Astrocyte (in vitro differentiated cells and primary cell): ENCODE data around the gene RUVBL2. TPM values are rescaled to one million over a fixed set of nuclear protein-coding genes. Genes with fewer than 3 reads are reported as not detected.
"Not testable (repeated sequence)": the region's sequence is repeated elsewhere in the genome, so short reads cannot be mapped to it uniquely, and the experiment has no call there.

ENCODE experiments used
- DNase-seq: peaks from one replicate; pipeline ENCODE4 v3.0.0-alpha.2; 2010; ENCODE audit warnings: low read depth
- FAIRE-seq: peaks from 2 replicates; lab custom pipeline; 2011; peaks lifted over from hg19 to GRCh38; lab: Jason Lieb, UNC
- H2AFZ ChIP-seq: 2 replicates; pipeline ENCODE4 v1.6.0; 2012; ENCODE audit warnings: low read depth, low read length, inconsistent platforms
- H3K27ac ChIP-seq: 2 replicates; pipeline ENCODE4 v1.5.1; 2011; ENCODE audit warnings: low read depth, low read length, inconsistent platforms
- H3K27me3 ChIP-seq: 2 replicates; pipeline ENCODE4 v1.6.0; 2011; ENCODE audit warnings: low read length, inconsistent platforms; ENCODE audit not compliant: insufficient read depth
- H3K36me3 ChIP-seq: 2 replicates; pipeline ENCODE4 v1.5.1; 2011; ENCODE audit warnings: low read length, inconsistent platforms; ENCODE audit not compliant: insufficient read depth
- H3K4me1 ChIP-seq: 2 replicates; pipeline ENCODE4 v1.5.1; 2011; ENCODE audit warnings: low read length, inconsistent platforms; ENCODE audit not compliant: insufficient read depth
- H3K4me2 ChIP-seq: 2 replicates; pipeline ENCODE4 v1.6.0; 2012; ENCODE audit warnings: low read length, inconsistent platforms
- H3K4me3 ChIP-seq: 2 replicates; pipeline ENCODE4 v1.5.1; 2011; ENCODE audit warnings: low read depth, mild to moderate bottlenecking, low read length, inconsistent platforms; ENCODE audit not compliant: insufficient read depth
- H3K79me2 ChIP-seq: 2 replicates; pipeline ENCODE4 v1.6.0; 2012; ENCODE audit warnings: mild to moderate bottlenecking, low read length, inconsistent platforms; ENCODE audit not compliant: insufficient read depth
- H3K9ac ChIP-seq: 2 replicates; pipeline ENCODE4 v1.6.0; 2012; ENCODE audit warnings: mild to moderate bottlenecking, low read length, inconsistent platforms
- H3K9me3 ChIP-seq: 2 replicates; pipeline ENCODE4 v1.5.1; 2012; ENCODE audit warnings: low read depth, mild to moderate bottlenecking, low read length, inconsistent platforms; ENCODE audit not compliant: insufficient read depth
- H4K20me1 ChIP-seq: 2 replicates; pipeline ENCODE4 v1.6.0; 2012; ENCODE audit warnings: low read length, inconsistent platforms; ENCODE audit not compliant: insufficient read depth
- H3K27ac Mint-ChIP-seq: one replicate; pipeline ENCODE4 v1.8.0; 2021; ENCODE audit warnings: mild to moderate bottlenecking, mixed read lengths; ENCODE audit not compliant: unreplicated experiment
- H3K27me3 Mint-ChIP-seq: one replicate; pipeline ENCODE4 v1.8.0; 2021; ENCODE audit warnings: low read depth, mixed read lengths; ENCODE audit not compliant: unreplicated experiment
- H3K36me3 Mint-ChIP-seq: one replicate; pipeline ENCODE4 v1.8.0; 2021; ENCODE audit warnings: low read depth, mixed read lengths; ENCODE audit not compliant: unreplicated experiment
- H3K4me1 Mint-ChIP-seq: one replicate; pipeline ENCODE4 v1.8.0; 2021; ENCODE audit warnings: low read depth, mixed read lengths; ENCODE audit not compliant: unreplicated experiment
- H3K4me3 Mint-ChIP-seq: one replicate; pipeline ENCODE4 v1.8.0; 2021; ENCODE audit warnings: mild to moderate bottlenecking, moderate library complexity, mixed read lengths; ENCODE audit not compliant: unreplicated experiment
- H3K9me3 Mint-ChIP-seq: one replicate; pipeline ENCODE4 v1.8.0; 2021; ENCODE audit warnings: mild to moderate bottlenecking, mixed read lengths; ENCODE audit not compliant: unreplicated experiment
- EZH2 ChIP-seq: IDR thresholded peaks from 2 replicates; pipeline ENCODE4 v1.6.1; 2012; ENCODE audit warnings: mild to moderate bottlenecking, low read length, inconsistent platforms; ENCODE audit not compliant: insufficient read depth
- total RNA-seq: library from RNA; stranded (reverse); gene quantifications from 2 replicates; pipeline ENCODE4 v1.2.1, GENCODE V29; 2021

RUVBL2 gene
- total RNA-seq, 1 donor from 2014 or later = 106 TPM

GRCh38 chr19:49049834-49050233 is 56.1 kb downstream of the RUVBL2 start:
- peaks cover 11% of the 10 kb centered on the region for H3K4me1 Mint-ChIP-seq
- H3K36me3 ChIP-seq, H3K36me3 Mint-ChIP-seq, H3K9me3 ChIP-seq, H3K27me3 ChIP-seq, H3K9me3 Mint-ChIP-seq, H3K27ac ChIP-seq, H3K79me2 ChIP-seq, H3K9ac ChIP-seq, H3K4me3 Mint-ChIP-seq, H3K4me3 ChIP-seq, H2AFZ ChIP-seq, H4K20me1 ChIP-seq, H3K27me3 Mint-ChIP-seq, DNase-seq, H3K4me1 ChIP-seq, FAIRE-seq: not testable (repeated sequence)
- H3K4me2 ChIP-seq = peak overlapping the region; percentile 62
- H3K27ac Mint-ChIP-seq = peak overlapping the region; percentile 91

- not testable (repeated sequence) for H3K36me3 ChIP-seq, FAIRE-seq, H3K27me3 ChIP-seq, H3K9me3 Mint-ChIP-seq, H4K20me1 ChIP-seq, H3K27me3 Mint-ChIP-seq, H3K9me3 ChIP-seq, H3K36me3 Mint-ChIP-seq, H3K4me1 ChIP-seq, H3K4me3 ChIP-seq, H3K79me2 ChIP-seq
- peak overlapping the region; percentile 62 for H3K4me2 ChIP-seq
- H3K27ac ChIP-seq = peak overlapping the region; percentile 75
- H3K9ac ChIP-seq = peak overlapping the region; percentile 63
- H3K27ac Mint-ChIP-seq = peak overlapping the region; percentile 91
- peak overlapping the region; percentile 50 for H3K4me3 Mint-ChIP-seq
- H2AFZ ChIP-seq = peak overlapping the region; percentile 50
- DNase-seq = peak; percentile 78
- peaks cover 11% of the 10 kb centered on the region for H3K4me1 Mint-ChIP-seq
Measured at GRCh38 chr19:49050376-49051033, 56.8 kb downstream of the RUVBL2 start.

- peaks cover 10% of the 10 kb centered on the region for H3K27me3 Mint-ChIP-seq
- Histone ChIP-seq H3K79me2 (peaks cover 52% of the 10 kb centered on the region), H3K9me3 (no peaks in the 10 kb centered on the region), H3K4me2 (peak overlapping the region; percentile 90), H3K27ac (peak overlapping the region; percentile 23), H3K4me3 (peak overlapping the region; percentile 81), H3K4me1 (peaks cover 19% of the 10 kb centered on the region), H2AFZ (peak overlapping the region; percentile 78), H3K36me3 (no peaks in the 10 kb centered on the region), H3K9ac (peak overlapping the region; percentile 81), H4K20me1 (peaks cover 29% of the 10 kb centered on the region), H3K27me3 (no peaks in the 10 kb centered on the region)
- peaks cover 11% of the 10 kb centered on the region for H3K4me1 Mint-ChIP-seq
- no peaks in the 10 kb centered on the region for H3K9me3 Mint-ChIP-seq
- peak overlapping the region; percentile 93 for H3K4me3 Mint-ChIP-seq
- FAIRE-seq (no peak), DNase-seq (peak; percentile 35)
- peak overlapping the region; percentile 69 for H3K27ac Mint-ChIP-seq
- TF ChIP-seq EZH2 = no peak
- H3K36me3 Mint-ChIP-seq = peaks cover 7% of the 10 kb centered on the region
Measured at GRCh38 chr19:49056101-49056901, 62.6 kb downstream of the RUVBL2 start.

- Histone ChIP-seq H3K27ac (peak overlapping the region; percentile 23), H3K4me1 (peaks cover 19% of the 10 kb centered on the region), H3K79me2 (peaks cover 59% of the 10 kb centered on the region), H4K20me1 (peaks cover 37% of the 10 kb centered on the region), H3K9ac (peak overlapping the region; percentile 81), H3K4me2 (peak overlapping the region; percentile 90), H2AFZ (peak overlapping the region; percentile 78), H3K4me3 (peak overlapping the region; percentile 81)
- H3K9me3 ChIP-seq, H3K36me3 ChIP-seq, H3K36me3 Mint-ChIP-seq, H3K27me3 ChIP-seq, FAIRE-seq, DNase-seq, H3K9me3 Mint-ChIP-seq: not testable (repeated sequence)
- Mint-ChIP-seq H3K4me1 (peaks cover 11% of the 10 kb centered on the region), H3K27me3 (peaks cover 10% of the 10 kb centered on the region), H3K27ac (peak overlapping the region; percentile 93), H3K4me3 (peak overlapping the region; percentile 93)
Measured at GRCh38 chr19:49056902-49057596, 63.4 kb downstream of the RUVBL2 start.
